Measurements from ENCODE around the gene HOXA7. TPM values are rescaled to one million over a fixed set of nuclear protein-coding genes. Genes with fewer than 3 reads are reported as not detected.
A peak's percentile ranks its signal among the peaks of the same experiment; 100 is the strongest.

The HOXA7 gene
- total RNA-seq, 6 experiments from 2014 or later = not detected

DNA sequence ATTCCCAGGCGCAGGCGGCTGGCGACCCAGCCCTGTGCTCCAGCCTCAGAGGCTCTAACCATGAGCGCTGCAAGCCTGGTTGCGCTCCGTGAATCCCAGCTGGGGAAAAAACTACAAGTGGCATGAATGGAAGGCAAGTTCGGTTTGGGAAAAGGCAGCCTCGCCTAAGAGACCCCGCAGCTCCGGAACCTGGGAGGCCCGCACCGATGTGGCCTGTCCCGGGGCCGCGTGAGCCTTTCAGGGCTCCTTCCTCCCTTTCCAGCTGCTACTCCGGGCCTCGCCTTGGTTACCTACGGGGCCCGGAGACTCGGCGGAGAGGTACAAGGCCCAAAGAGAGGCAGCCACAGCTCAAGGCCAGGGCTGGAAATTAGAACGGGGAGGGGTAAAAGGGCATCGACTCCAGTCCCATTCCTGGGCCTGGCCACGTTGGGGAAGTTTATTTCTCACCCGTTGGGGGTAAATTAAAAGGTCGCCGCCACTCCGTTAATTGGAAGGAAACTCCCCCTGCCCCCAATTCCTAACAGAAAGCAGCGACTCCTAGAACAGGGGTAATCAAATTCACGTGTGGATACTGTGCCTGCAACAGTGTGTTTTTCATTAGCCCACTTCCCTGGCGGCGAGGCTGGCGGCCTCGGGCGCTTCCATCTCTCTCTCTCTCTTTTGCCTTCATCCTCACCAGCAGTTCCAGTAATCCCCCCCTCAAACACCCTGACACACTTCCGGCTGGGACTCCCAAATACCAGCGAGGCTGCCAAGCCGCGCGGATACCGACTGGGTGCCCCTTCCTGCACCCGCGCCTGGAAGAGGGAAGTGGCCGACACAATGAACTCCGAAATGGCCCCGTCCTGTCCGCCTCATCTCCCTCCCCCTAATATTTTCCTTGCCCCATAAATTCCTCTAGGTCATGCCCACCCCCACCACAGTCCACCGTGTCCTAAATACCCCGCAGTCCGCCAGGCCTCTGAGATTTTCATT lies 10.3 kb upstream of the HOXA7 start:
- H3K27ac ChIP-seq = no peak overlapping the region
- intact Hi-C loops (cut with DNase I) = loop anchor here in 1 of 2 donors (10.0 kb wide), 1 partner anchor 72 kb away; the partner anchor contains the start of gene HOXA1

DNA sequence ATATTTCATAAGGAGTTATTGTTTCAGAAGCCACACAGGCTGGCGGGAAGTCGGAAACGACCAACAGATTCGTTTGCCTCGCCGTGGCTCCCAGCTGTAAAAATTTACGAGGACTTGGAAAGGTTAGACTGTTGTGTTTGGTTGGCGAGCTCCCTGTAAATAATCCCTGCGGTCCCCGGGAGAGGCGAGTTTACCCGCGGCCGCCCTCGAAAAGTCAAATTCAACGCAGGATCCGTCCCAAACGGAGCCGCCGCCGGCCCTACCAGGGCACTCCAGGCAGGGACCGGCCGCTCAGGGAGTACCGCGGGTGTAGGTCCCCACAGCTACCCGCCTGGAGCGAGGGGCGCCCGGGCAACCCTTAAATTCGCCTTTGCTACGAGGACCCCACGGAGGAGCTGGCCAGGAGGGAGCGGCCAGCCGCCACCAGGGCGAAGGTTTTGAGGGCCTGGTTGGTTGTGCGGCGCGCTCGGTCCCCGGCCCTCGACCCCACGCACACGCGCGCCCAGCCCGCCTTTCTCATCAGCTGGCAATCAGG lies 9.6 kb upstream of the HOXA7 start:
- no peak for ATAC-seq
- Histone ChIP-seq H3K4me3 (no peak overlapping the region), H3K4me1 (peaks cover 0 to 3% (median 0%) of the 10 kb centered on the region in 4 donors), H3K36me3 (no peaks in the 10 kb centered on the region), H3K9me3 (no peaks in the 10 kb centered on the region), H3K27ac (no peak overlapping the region), H3K27me3 (peaks cover 34 to 77% of the 10 kb centered on the region in 2 donors)
- intact Hi-C loops (cut with DNase I) = loop anchor here in 1 of 2 donors (10.0 kb wide), 1 partner anchor 71 kb away; the partner anchor contains the start of gene HOXA1
- 10% methylated on average over 23 of the region's 46 CpGs for WGBS (ENCODE audit: insufficient coverage, low coverage, low lambda C conversion rate, missing lambda C conversion rate)
- DNase-seq = peak in 1 of 3 donors; percentile 52
- TF ChIP-seq, protein P1, sequence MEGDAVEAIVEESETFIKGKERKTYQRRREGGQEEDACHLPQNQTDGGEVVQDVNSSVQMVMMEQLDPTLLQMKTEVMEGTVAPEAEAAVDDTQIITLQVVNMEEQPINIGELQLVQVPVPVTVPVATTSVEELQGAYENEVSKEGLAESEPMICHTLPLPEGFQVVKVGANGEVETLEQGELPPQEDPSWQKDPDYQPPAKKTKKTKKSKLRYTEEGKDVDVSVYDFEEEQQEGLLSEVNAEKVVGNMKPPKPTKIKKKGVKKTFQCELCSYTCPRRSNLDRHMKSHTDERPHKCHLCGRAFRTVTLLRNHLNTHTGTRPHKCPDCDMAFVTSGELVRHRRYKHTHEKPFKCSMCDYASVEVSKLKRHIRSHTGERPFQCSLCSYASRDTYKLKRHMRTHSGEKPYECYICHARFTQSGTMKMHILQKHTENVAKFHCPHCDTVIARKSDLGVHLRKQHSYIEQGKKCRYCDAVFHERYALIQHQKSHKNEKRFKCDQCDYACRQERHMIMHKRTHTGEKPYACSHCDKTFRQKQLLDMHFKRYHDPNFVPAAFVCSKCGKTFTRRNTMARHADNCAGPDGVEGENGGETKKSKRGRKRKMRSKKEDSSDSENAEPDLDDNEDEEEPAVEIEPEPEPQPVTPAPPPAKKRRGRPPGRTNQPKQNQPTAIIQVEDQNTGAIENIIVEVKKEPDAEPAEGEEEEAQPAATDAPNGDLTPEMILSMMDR (IDR thresholded peaks at IDR 0.05) = no peak
- no peak for TF ChIP-seq POLR2A (IDR thresholded peaks at IDR 0.05)

More for the DNA sequence above, 10.3 kb upstream of the HOXA7 start:
- H3K36me3 ChIP-seq = no peaks in the 10 kb centered on the region
- no peak for TF ChIP-seq POLR2A (IDR thresholded peaks at IDR 0.05)
- TF ChIP-seq, protein P1 (IDR thresholded peaks at IDR 0.05) = no peak
- H3K9me3 ChIP-seq = no peaks in the 10 kb centered on the region
- 6% methylated on average over 35 of the region's 50 CpGs for whole genome bisulfite sequencing (ENCODE audit: insufficient coverage, low coverage, low lambda C conversion rate, missing lambda C conversion rate)
- no peak overlapping the region for H3K4me3 ChIP-seq
- ATAC-seq (no peak), DNase-seq (peak in 1 of 3 donors; percentile 54)
- peaks cover 35 to 85% of the 10 kb centered on the region in 2 donors for H3K27me3 ChIP-seq
- no peaks in the 10 kb centered on the region for H3K4me1 ChIP-seq

DNA sequence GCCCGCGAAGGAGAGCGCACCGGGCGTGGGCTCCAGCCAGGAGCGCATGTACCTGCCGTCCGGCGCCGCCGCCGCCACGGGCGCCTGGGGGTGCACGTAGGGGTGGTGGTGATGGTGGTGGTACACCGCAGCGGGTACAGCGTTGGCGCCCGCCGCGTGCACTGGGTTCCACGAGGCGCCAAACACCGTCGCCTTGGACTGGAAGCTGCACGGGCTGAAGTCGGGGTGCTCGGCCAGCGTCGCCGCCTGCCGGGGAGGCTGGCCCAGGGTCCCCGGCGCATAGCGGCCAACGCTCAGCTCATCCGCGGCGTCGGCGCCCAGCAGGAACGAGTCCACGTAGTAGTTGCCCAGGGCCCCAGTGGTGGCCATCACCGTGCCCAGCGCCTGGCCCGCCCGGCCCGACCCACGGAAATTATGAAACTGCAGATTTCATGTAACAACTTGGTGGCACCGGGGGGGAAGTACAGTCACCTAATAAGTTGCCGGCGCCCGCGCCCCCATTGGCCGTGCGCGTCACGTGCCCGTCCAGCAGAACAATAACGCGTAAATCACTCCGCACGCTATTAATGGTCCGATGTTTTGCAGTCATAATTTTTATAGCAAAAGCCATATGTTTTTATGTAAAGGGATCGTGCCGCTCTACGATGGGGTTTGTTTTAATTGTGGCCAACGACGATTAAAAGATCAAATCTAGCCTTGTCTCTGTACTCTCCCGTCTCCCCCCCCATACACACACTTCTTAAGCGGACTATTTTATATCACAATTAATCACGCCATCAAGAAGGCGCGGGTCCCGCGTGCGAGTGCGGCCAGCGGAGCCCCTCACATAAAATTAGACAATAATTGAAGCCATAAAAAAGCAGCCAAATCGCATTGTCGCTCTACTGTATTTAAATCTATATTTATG lies 8.9 kb upstream of the HOXA7 start, which contains the start of gene HOXA9:
Gene HOXA9, minus strand, starts transcription at position 449 of the 907 bp plus-strand sequence. Its CDS starts 80 bp downstream, at position 369.
- peaks cover 30 to 72% of the 10 kb centered on the region in 2 donors for H3K27me3 ChIP-seq
- no peak for TF ChIP-seq POLR2A (IDR thresholded peaks at IDR 0.05)
- TF ChIP-seq, protein P1 (IDR thresholded peaks at IDR 0.05) = no peak
- peak in 1 of 4 donors; percentile 6 for ATAC-seq
- no peaks in the 10 kb centered on the region for H3K36me3 ChIP-seq
- intact Hi-C loops (cut with DNase I) = loop anchor here in 1 of 2 donors (10.0 kb wide), 1 partner anchor 71 kb away; the partner anchor contains the start of gene HOXA1
- H3K27ac ChIP-seq = no peak within 1 kb of the TSS
- DNase-seq = peak in 1 of 3 donors; percentile 65
- H3K4me1 ChIP-seq = peaks cover 0 to 10% (median 3%) of the 10 kb centered on the region in 4 donors
- no peaks in the 10 kb centered on the region for H3K9me3 ChIP-seq
- 6% methylated on average over 22 of the region's 82 CpGs for WGBS (ENCODE audit: insufficient coverage, low coverage, low lambda C conversion rate, missing lambda C conversion rate)
- H3K4me3 ChIP-seq = peak within 1 kb of the TSS in 1 of 3 donors; percentile 17
